Activated naive CD4-positive, alpha-beta T cell treated with anti-CD3 and anti-CD28 coated beads for 36 hours (primary cell): ENCODE results near the gene FAM3D. TPM values are rescaled to one million over a fixed set of nuclear protein-coding genes. Genes with fewer than 3 reads are reported as not detected.

Source experiments
- total RNA-seq, 2 experiments: library from RNA; stranded (reverse); gene quantifications; one replicate each; pipeline ENCODE4 v1.2.3, GENCODE V29; 2021

Gene FAM3D
- total RNA-seq, 2 experiments from 2014 or later = not detected

Other genes starting within 250 kb of the FAM3D start
- gene PDHB, start 232.9 kb downstream of the FAM3D start, total RNA-seq = 10 to 100 TPM; 51.6 to 53.7 TPM
- gene KCTD6, start 174.7 kb downstream of the FAM3D start, total RNA-seq = 1 to 10 TPM; 8.4 to 9.9 TPM
- not detected for gene ACOX2, start 129.6 kb downstream of the FAM3D start, total RNA-seq
- gene FAM107A, start 89.4 kb downstream of the FAM3D start, total RNA-seq = not detected